Measurements from ENCODE around the gene STK10. TPM values are rescaled to one million over a fixed set of nuclear protein-coding genes. Genes with fewer than 3 reads are reported as not detected.

The STK10 gene
- total and polyA plus RNA-seq, 4 donors, result 2.8 to 21.7 (median 7.7) TPM

GRCh38 chr5:172180936-172181335 lies 7.1 kb downstream of the STK10 start:
- Histone ChIP-seq H3K27me3 (ENCODE audit: control insufficient read depth in 4 of 4, insufficient read depth in 4 of 4, low read length in 3 of 4) (no peaks in the 10 kb centered on the region), H3K27ac (ENCODE audit: low read depth in 1 of 2, low read length in 2 of 2) (no peak overlapping the region), H3K9me3 (ENCODE audit: control insufficient read depth in 4 of 4, low read length in 3 of 4) (no peaks in the 10 kb centered on the region), H3K36me3 (ENCODE audit: control insufficient read depth in 4 of 4, insufficient read depth in 3 of 4, low read depth in 1 of 4, low read length in 3 of 4) (no peaks in the 10 kb centered on the region), H3K4me1 (ENCODE audit: control insufficient read depth in 4 of 4, insufficient read depth in 4 of 4, low read length in 3 of 4) (peaks cover 0 to 4% (median under 1%) of the 10 kb centered on the region in 4 donors), H3K9ac (ENCODE audit: low read depth in 1 of 2, low read length in 2 of 2) (no peak overlapping the region), H3K4me3 (ENCODE audit: low read depth in 1 of 3, low read length in 3 of 3) (no peak overlapping the region)
- WGBS, result 95% methylated on average over 9 of the region's 9 CpGs
- DNase-seq (ENCODE audit: low spot score), result no peak
- TF ChIP-seq MAX (IDR thresholded peaks at IDR 0.05), result no peak
- no peak for TF ChIP-seq RAD21 (IDR thresholded peaks at IDR 0.05)

GRCh38 chr5:172178991-172179989 lies 8.7 kb downstream of the STK10 start:
- DNase-seq (ENCODE audit: low spot score), result no peak
- no peak overlapping the region for H3K4me3 ChIP-seq (ENCODE audit: low read depth in 1 of 3, low read length in 3 of 3)
- no peaks in the 10 kb centered on the region for H3K9me3 ChIP-seq (ENCODE audit: control insufficient read depth in 4 of 4, low read length in 3 of 4)
- H3K27ac ChIP-seq (ENCODE audit: low read depth in 1 of 2, low read length in 2 of 2), result peak overlapping the region; percentile 55 to 64
- H3K9ac ChIP-seq (ENCODE audit: low read depth in 1 of 2, low read length in 2 of 2), result no peak overlapping the region
- H3K36me3 ChIP-seq (ENCODE audit: control insufficient read depth in 4 of 4, insufficient read depth in 3 of 4, low read depth in 1 of 4, low read length in 3 of 4), result no peaks in the 10 kb centered on the region
- H3K4me1 ChIP-seq (ENCODE audit: control insufficient read depth in 4 of 4, insufficient read depth in 4 of 4, low read length in 3 of 4), result peaks cover 0 to 7% (median 3%) of the 10 kb centered on the region in 4 donors
- no peaks in the 10 kb centered on the region for H3K27me3 ChIP-seq (ENCODE audit: control insufficient read depth in 4 of 4, insufficient read depth in 4 of 4, low read length in 3 of 4)
- TF ChIP-seq, protein P1, sequence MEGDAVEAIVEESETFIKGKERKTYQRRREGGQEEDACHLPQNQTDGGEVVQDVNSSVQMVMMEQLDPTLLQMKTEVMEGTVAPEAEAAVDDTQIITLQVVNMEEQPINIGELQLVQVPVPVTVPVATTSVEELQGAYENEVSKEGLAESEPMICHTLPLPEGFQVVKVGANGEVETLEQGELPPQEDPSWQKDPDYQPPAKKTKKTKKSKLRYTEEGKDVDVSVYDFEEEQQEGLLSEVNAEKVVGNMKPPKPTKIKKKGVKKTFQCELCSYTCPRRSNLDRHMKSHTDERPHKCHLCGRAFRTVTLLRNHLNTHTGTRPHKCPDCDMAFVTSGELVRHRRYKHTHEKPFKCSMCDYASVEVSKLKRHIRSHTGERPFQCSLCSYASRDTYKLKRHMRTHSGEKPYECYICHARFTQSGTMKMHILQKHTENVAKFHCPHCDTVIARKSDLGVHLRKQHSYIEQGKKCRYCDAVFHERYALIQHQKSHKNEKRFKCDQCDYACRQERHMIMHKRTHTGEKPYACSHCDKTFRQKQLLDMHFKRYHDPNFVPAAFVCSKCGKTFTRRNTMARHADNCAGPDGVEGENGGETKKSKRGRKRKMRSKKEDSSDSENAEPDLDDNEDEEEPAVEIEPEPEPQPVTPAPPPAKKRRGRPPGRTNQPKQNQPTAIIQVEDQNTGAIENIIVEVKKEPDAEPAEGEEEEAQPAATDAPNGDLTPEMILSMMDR (IDR thresholded peaks at IDR 0.05; ENCODE audit: low read depth, low read length, missing input control), result no peak
- TF ChIP-seq MAX (IDR thresholded peaks at IDR 0.05) (peak; percentile 46), SP1 (IDR thresholded peaks at IDR 0.05) (peak; percentile 13), EGR1 (IDR thresholded peaks at IDR 0.05; ENCODE audit: low read depth in 2 of 2) (no peak), NR2F2 (IDR thresholded peaks at IDR 0.05) (peak; percentile 97), RXRA (IDR thresholded peaks at IDR 0.05) (peak in 1 of 2 donors; percentile 8), HNF4A (conservative IDR thresholded peaks at IDR 0.05) (no peak), RAD21 (IDR thresholded peaks at IDR 0.05) (peak in 1 of 2 donors; percentile 19), GABPA (IDR thresholded peaks at IDR 0.05 in 1 of 2, conservative IDR thresholded peaks at IDR 0.05 in 1 of 2) (peak in 1 of 2 donors; percentile 24)
- WGBS, result 60% methylated on average over 18 of the region's 18 CpGs

- no peaks in the 10 kb centered on the region for H3K36me3 ChIP-seq (ENCODE audit: control insufficient read depth in 4 of 4, insufficient read depth in 3 of 4, low read depth in 1 of 4, low read length in 3 of 4)
- no peak overlapping the region for H3K9ac ChIP-seq (ENCODE audit: low read depth in 1 of 2, low read length in 2 of 2)
- H3K4me1 ChIP-seq (ENCODE audit: control insufficient read depth in 4 of 4, insufficient read depth in 4 of 4, low read length in 3 of 4), result peaks cover 0 to 7% (median 3%) of the 10 kb centered on the region in 4 donors
- no peak overlapping the region for H3K4me3 ChIP-seq (ENCODE audit: low read depth in 1 of 3, low read length in 3 of 3)
- H3K27me3 ChIP-seq (ENCODE audit: control insufficient read depth in 4 of 4, insufficient read depth in 4 of 4, low read length in 3 of 4), result no peaks in the 10 kb centered on the region
- no peak for DNase-seq (ENCODE audit: low spot score)
- H3K9me3 ChIP-seq (ENCODE audit: control insufficient read depth in 4 of 4, low read length in 3 of 4), result no peaks in the 10 kb centered on the region
- 70% methylated on average over 18 of the region's 18 CpGs for WGBS
- TF ChIP-seq GABPA (IDR thresholded peaks at IDR 0.05 in 1 of 2, conservative IDR thresholded peaks at IDR 0.05 in 1 of 2), result no peak
- no peak for TF ChIP-seq HNF4A (conservative IDR thresholded peaks at IDR 0.05)
- TF ChIP-seq, protein P2, sequence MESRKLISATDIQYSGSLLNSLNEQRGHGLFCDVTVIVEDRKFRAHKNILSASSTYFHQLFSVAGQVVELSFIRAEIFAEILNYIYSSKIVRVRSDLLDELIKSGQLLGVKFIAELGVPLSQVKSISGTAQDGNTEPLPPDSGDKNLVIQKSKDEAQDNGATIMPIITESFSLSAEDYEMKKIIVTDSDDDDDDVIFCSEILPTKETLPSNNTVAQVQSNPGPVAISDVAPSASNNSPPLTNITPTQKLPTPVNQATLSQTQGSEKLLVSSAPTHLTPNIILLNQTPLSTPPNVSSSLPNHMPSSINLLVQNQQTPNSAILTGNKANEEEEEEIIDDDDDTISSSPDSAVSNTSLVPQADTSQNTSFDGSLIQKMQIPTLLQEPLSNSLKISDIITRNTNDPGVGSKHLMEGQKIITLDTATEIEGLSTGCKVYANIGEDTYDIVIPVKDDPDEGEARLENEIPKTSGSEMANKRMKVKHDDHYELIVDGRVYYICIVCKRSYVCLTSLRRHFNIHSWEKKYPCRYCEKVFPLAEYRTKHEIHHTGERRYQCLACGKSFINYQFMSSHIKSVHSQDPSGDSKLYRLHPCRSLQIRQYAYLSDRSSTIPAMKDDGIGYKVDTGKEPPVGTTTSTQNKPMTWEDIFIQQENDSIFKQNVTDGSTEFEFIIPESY (IDR thresholded peaks at IDR 0.05), result no peak
- TF ChIP-seq FOXA1 (IDR thresholded peaks at IDR 0.05), result no peak
- H3K27ac ChIP-seq (ENCODE audit: low read depth in 1 of 2, low read length in 2 of 2), result peak overlapping the region; percentile 55 to 64
These were observed 9.6 kb downstream of the STK10 start for GRCh38 chr5:172178301-172178987.
